ENCODE data around the gene PCDHGA2. TPM values are rescaled to one million over a fixed set of nuclear protein-coding genes. Genes with fewer than 3 reads are reported as not detected.
A peak's percentile ranks its signal among the peaks of the same experiment; 100 is the strongest.

The PCDHGA2 gene
- total RNA-seq, 1 donor from 2014 or later = 0.71 TPM

DNA sequence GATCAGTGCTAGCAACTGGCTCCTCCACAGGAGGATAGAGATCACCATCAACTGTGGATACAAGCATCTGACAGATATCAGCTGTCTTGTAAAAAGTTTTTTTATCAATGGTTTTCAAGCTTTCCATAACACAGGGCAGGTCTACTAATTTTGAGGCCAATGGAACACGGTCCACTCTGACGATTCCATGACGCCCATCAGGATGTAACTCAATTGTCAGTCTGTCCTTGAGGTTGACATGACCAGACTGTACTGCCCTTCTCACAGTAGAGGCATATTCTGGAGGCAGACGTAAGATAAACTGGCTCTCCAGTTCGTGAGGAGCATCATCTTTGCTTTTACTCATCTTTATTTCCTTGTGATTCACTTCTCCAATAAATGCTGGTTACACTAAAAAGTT lies 18.9 kb upstream of the PCDHGA2 start:
- peaks cover 45% of the 10 kb centered on the region for H3K79me2 ChIP-seq (ENCODE audit: low read depth)
- H3K4me1 ChIP-seq = no peaks in the 10 kb centered on the region
- no peak overlapping the region for H3K9ac ChIP-seq
- H3K36me3 ChIP-seq = peaks cover 33% of the 10 kb centered on the region
- peaks cover 80% of the 10 kb centered on the region for H3K9me3 Mint-ChIP-seq
- no peaks in the 10 kb centered on the region for H3K27me3 ChIP-seq
- H4K20me1 ChIP-seq (ENCODE audit: low read depth) = no peaks in the 10 kb centered on the region
- DNase-seq (ENCODE audit: low spot score) = no peak
- H3K4me1 Mint-ChIP-seq = peaks cover 4% of the 10 kb centered on the region
- peak overlapping the region; percentile 76 for H3K4me2 ChIP-seq
- peaks cover 54% of the 10 kb centered on the region for H3K36me3 Mint-ChIP-seq
- peaks cover 17% of the 10 kb centered on the region for H3F3A ChIP-seq (ENCODE audit: low read depth)
- H3K9me3 ChIP-seq (ENCODE audit: low read depth) = peaks cover 26% of the 10 kb centered on the region
- peak overlapping the region; percentile 98 for H3K4me3 Mint-ChIP-seq
- H3K27ac Mint-ChIP-seq = no peak overlapping the region
- TF ChIP-seq, protein P1, sequence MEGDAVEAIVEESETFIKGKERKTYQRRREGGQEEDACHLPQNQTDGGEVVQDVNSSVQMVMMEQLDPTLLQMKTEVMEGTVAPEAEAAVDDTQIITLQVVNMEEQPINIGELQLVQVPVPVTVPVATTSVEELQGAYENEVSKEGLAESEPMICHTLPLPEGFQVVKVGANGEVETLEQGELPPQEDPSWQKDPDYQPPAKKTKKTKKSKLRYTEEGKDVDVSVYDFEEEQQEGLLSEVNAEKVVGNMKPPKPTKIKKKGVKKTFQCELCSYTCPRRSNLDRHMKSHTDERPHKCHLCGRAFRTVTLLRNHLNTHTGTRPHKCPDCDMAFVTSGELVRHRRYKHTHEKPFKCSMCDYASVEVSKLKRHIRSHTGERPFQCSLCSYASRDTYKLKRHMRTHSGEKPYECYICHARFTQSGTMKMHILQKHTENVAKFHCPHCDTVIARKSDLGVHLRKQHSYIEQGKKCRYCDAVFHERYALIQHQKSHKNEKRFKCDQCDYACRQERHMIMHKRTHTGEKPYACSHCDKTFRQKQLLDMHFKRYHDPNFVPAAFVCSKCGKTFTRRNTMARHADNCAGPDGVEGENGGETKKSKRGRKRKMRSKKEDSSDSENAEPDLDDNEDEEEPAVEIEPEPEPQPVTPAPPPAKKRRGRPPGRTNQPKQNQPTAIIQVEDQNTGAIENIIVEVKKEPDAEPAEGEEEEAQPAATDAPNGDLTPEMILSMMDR (IDR thresholded peaks at IDR 0.05) = no peak
- TF ChIP-seq EZH2phosphoT487 (IDR thresholded peaks at IDR 0.05) = no peak
- no peak for TF ChIP-seq EZH2 (IDR thresholded peaks at IDR 0.05)
- H3K4me3 ChIP-seq = peak overlapping the region; percentile 83
- H3K27me3 Mint-ChIP-seq (ENCODE audit: insufficient read depth, low read depth) = peaks cover 8% of the 10 kb centered on the region
- no peak overlapping the region for H2AFZ ChIP-seq (replicated peaks)
- H3K27ac ChIP-seq = no peak overlapping the region

DNA sequence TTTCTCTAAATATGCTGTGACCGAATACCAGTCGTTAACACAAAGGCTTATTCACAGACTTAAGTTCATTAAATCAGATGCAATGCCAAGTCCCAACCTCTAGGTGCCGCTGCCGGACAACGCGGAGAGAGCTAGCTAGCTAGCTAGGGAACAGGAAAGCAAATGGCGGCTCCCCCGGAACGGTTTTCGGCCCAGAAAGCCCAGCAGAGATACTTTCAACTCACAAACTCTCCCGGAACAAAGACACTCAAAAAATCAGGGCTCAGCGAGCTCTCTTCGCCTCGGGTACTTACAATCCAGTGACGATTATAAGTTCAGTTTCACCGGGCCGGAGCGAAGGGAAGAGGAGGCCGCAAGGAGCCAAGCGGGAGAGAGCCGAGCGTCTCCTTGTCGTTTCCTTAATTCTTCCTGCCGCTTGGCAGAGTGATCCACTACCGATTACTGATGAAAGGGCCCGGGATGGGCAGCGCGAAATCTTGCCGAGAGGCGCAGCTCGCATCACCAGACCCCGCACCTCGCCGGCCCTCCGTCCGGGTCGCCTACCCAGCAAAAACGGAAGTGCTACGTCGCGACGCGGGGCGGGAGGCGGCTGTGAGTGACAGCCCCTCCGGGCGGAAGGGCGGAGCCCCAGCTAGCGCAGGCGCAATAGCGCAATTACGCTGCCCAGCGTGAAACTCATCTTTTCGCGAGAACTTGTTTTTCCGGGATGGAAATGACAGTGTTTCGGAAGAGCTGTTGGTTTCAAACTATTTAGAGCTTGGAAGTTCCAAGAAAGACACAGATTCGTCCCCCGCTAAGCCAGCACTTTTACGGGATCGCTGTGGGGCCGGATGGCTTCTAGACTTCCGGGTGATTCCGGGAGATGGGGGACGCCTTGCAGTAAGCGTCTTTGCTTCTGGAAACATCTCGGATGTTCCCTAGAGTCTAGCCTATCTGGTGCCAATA lies 18.1 kb upstream of the PCDHGA2 start, which contains the start of gene TAF7:
TAF7 (minus strand) TSS at position 560 of the 945 bp plus-strand sequence. CDS start 740 bp downstream, outside the sequence.
- TF ChIP-seq, protein P1 (IDR thresholded peaks at IDR 0.05) = peak; percentile 93
- TF ChIP-seq EZH2 (IDR thresholded peaks at IDR 0.05) = no peak
- H3K36me3 Mint-ChIP-seq = peaks cover 46% of the 10 kb centered on the region

DNA sequence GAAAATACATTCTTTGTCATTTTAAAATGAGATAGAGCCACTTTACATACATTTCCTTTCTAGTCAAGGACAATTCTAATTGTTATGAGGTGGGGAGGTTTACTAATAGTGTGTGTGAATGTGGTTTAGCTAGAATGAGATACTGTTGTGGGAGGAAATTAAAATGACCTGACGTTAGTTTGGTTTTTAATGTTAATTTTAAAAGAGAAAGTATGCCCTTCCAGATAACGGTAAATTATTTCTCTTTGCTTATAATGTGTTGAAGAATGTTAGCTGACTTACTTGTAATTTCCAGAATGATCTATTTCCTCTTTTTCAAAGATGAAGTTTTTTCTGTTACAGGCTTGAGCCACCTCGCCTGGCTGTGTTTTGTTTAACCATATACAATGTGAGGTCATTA lies 16.3 kb upstream of the PCDHGA2 start:
- Mint-ChIP-seq H3K27ac (no peak overlapping the region), H3K27me3 (ENCODE audit: insufficient read depth, low read depth) (peaks cover 5% of the 10 kb centered on the region), H3K36me3 (peaks cover 31% of the 10 kb centered on the region), H3K4me1 (peaks cover 4% of the 10 kb centered on the region), H3K9me3 (peaks cover 64% of the 10 kb centered on the region), H3K4me3 (peak overlapping the region; percentile 15)
- TF ChIP-seq, protein P1 (IDR thresholded peaks at IDR 0.05) = no peak
- no peak for TF ChIP-seq EZH2 (IDR thresholded peaks at IDR 0.05)
- no peak for TF ChIP-seq EZH2phosphoT487 (IDR thresholded peaks at IDR 0.05)
- Histone ChIP-seq H3K4me3 (no peak overlapping the region), H2AFZ (replicated peaks) (no peak overlapping the region), H3F3A (ENCODE audit: low read depth) (peaks cover 17% of the 10 kb centered on the region), H3K4me2 (no peak overlapping the region), H4K20me1 (ENCODE audit: low read depth) (no peaks in the 10 kb centered on the region), H3K9me3 (ENCODE audit: low read depth) (peaks cover 26% of the 10 kb centered on the region), H3K27ac (no peak overlapping the region), H3K4me1 (no peaks in the 10 kb centered on the region), H3K36me3 (peaks cover 25% of the 10 kb centered on the region), H3K27me3 (no peaks in the 10 kb centered on the region), H3K9ac (no peak overlapping the region), H3K79me2 (ENCODE audit: low read depth) (peaks cover 31% of the 10 kb centered on the region)
- no peak for DNase-seq (ENCODE audit: low spot score)

More for the DNA sequence above, 18.1 kb upstream of the PCDHGA2 start, which contains the start of gene TAF7:
- Histone ChIP-seq H3K9ac (peak within 1 kb of the TSS; percentile 97), H3K79me2 (ENCODE audit: low read depth) (peaks cover 43% of the 10 kb centered on the region), H3K27me3 (no peaks in the 10 kb centered on the region), H2AFZ (replicated peaks) (peak within 1 kb of the TSS; percentile 98), H3K36me3 (peaks cover 33% of the 10 kb centered on the region), H3K4me1 (no peaks in the 10 kb centered on the region), H3K4me2 (peak within 1 kb of the TSS; percentile 76), H3F3A (ENCODE audit: low read depth) (peaks cover 17% of the 10 kb centered on the region), H3K27ac (peak within 1 kb of the TSS; percentile 93), H3K4me3 (peak within 1 kb of the TSS; percentile 83), H4K20me1 (ENCODE audit: low read depth) (no peaks in the 10 kb centered on the region), H3K9me3 (ENCODE audit: low read depth) (peaks cover 26% of the 10 kb centered on the region)
- H3K9me3 Mint-ChIP-seq = peaks cover 76% of the 10 kb centered on the region
- DNase-seq (ENCODE audit: low spot score) = peak; percentile 96
- peak within 1 kb of the TSS; percentile 99 for H3K27ac Mint-ChIP-seq
- peaks cover 4% of the 10 kb centered on the region for H3K4me1 Mint-ChIP-seq
- H3K27me3 Mint-ChIP-seq (ENCODE audit: insufficient read depth, low read depth) = peaks cover 5% of the 10 kb centered on the region
- peak within 1 kb of the TSS; percentile 98 for H3K4me3 Mint-ChIP-seq

All from neural progenitor cell (in vitro differentiated cells).